ENCODE measurements around the gene ZYX. TPM values are rescaled to one million over a fixed set of nuclear protein-coding genes. Genes with fewer than 3 reads are reported as not detected.
A peak's percentile ranks its signal among the peaks of the same experiment; 100 is the strongest.
"Not testable (repeated sequence)": the region's sequence is repeated elsewhere in the genome, so short reads cannot be mapped to it uniquely, and the experiment has no call there.

ZYX gene
- total RNA-seq, 1 donor: 100 TPM

DNA sequence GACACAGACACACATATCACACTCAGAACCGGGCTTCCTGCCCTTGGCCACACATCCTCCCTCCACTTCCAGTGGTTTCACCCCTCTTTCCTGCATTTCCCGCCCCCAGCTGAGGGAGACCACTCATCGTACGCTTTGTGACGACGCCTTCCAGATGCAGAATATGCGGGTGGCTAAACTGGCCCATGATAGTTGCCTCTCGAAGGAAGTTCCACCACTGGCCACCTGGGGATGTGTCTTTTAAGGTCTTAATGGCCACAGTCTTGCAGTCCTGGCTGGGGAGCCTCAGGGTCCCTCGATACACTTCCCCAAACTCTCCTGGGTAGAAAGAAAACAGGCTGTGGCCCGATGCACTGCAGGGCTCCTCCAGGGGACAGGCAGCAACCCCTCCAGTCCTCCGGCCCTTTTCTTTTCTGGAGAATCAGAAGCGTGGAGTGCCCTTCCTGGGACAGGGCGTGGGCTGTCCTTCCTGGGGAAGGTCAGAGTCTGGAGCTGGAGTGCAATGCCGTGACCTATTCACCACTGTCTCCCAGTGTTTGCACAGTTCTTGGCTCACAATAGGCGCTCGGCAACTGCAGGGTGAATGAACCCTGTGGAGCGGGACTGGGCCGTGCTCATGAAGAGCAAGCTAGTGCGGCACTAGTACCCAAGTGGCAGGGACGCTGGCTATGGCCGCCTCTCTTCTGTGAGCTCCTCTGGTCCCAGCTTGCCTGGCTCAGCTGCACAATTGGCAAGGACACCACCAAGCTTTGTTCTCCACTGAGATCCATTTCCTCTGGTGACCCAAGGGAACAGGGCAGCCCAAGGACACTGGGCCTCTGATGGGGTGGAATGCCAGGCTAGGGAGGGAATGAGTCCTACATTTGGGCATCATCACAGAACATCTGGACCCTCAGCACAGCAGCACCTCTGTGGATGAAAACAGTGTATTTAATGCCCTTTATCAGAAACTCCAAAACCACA, 14.3 kb downstream of the ZYX start:
- DNase-seq (ENCODE audit: low read depth in 2 of 3, low spot score in 2 of 3): peak in 2 of 3 donors; percentile 64 to 84

DNA sequence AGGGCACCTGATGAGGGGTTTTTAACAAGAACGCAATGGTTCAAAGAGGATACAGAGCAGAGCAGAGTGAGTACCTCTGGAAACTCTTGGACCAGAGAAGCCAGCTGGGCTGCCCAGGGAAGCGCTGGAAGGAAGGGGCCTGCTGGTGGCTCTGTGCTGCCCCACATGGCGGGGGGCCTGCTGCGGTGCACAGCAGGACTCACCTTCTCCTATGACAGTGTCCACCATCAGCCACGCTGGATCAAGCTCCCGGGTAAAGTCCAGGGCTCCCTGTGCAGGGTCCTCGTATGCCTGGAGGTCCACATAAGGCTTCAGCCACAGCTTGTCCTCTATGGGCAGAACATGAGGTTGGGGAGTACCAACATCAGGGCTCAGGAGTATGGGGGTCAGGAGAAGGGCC, 15.0 kb downstream of the ZYX start:
- no peak for DNase-seq (ENCODE audit: low read depth in 2 of 3, low spot score in 2 of 3)

DNA sequence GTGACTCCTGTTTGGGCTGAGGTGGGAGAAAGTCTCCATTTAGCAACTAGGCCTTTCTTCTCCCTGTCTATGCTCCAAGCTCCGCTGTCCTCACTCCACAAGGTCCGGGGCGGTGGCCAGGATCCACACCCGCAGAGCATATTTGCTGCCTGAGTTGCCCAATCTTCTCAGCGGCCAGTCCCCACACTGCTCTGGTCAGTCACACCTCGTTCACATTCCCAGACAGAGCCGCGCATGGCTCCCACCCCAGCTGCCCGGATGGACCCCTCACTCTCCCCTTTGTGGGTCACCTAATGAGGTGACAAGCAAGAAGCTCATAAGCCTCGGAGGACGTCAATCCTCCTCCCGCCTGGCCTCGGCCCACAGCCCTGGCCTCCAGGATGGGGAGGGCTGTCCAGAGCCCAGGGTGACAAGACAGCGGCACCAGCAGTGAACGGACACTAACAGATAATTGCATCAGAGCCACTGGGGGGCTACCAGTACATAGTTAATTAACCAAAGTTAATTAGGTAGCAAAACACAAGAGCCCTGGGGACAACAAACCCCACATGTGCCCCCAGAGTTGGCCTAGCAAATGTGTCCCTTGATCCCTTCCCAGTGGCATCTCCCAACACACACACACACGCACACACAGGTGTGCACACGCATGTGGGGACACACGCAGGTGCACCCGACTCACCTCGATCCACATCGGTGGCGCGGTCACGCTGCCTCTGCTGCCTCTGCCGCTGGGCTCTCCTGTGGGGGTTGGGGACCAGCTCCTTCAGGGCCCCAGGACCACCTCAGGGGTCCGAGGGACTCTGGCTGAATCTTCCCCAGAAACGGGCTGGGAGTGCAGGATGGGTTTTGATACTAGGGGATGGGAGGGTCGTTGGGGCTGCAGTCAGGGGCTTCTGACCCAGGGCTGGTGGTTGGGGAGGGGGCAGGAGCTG, 15.7 kb downstream of the ZYX start:
- DNase-seq (ENCODE audit: low read depth in 2 of 3, low spot score in 2 of 3): no peak

DNA sequence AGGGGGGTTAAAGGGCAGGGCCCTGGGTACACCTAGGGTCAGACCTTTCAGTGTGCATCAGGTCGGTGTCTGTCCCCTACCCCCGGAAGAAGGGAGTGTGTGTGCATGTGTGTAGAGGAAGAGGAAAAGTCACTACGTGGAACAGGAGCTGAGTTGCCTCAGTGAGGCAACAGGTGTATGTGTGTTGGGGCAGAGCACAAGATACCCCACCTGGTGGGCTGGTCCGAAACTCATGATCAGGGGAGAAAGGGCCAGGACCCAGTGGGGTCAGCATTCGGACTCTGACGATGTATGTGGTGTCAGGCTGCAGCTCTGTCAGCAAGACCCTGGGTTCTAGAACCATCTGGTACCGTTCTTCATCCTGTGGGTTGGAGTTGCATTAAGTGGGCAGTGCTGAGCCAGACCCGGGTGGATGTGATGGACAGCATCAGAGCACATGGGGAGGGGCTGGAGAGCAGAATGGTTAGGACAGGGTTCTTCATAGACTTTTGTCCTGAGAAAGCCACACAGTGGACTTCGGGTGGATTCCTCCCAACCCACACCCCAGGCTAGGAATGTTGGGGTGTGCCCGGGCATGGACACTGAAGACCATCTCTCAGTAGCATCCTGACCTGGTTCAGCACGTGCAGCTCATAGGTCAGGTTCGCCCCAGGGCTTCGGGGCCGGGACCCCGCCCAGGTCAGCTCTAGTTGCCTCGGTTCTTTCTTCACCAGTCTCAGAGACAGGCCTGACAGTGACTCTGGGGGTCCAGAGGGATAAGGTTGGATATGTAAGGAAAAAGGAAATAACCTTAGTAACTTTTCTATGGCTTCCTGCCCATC, 16.8 kb downstream of the ZYX start:
- no peak for DNase-seq (ENCODE audit: low read depth in 2 of 3, low spot score in 2 of 3)

DNA sequence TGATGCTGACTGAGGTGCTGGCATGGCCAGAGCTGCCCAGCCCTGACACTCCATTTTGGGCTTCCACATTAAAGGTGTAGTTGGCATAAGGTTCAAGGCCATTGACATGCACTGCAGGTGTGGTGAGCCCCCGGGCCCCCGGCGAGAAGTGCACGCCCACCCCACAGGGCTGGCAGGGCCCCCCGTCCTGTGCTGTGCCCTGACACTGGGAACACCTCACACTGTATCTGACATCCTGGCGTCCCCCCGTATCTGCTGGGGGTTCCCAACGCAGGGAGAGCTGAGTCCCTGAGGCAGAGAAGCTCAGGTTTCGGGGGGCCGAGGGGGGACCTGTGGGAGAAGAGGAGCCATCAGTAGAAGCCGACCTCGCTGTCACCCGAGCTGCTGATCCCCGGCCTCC, 17.5 kb downstream of the ZYX start:
- DNase-seq (ENCODE audit: low read depth in 2 of 3, low spot score in 2 of 3): no peak

DNA sequence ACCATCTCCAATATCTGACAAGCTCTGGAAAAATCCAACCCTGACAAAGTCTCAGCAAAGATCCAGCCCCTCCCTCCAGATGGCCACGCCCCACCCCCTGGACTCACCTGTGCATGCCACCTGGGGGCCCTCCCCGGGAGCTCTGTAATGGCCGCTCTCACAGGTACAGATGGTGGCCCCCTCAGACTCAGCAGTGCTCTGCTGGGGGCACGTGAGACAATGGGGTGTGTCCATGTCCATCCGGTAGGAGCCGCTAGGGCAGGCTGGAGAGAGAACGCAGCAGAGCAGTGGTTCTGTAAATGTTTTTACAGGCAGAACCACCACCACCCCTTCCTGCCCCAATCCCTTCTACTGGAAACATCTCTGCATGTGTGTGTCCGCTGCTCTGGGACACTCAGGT, 18.0 kb downstream of the ZYX start:
- DNase-seq (ENCODE audit: low read depth in 2 of 3, low spot score in 2 of 3): no peak

DNA sequence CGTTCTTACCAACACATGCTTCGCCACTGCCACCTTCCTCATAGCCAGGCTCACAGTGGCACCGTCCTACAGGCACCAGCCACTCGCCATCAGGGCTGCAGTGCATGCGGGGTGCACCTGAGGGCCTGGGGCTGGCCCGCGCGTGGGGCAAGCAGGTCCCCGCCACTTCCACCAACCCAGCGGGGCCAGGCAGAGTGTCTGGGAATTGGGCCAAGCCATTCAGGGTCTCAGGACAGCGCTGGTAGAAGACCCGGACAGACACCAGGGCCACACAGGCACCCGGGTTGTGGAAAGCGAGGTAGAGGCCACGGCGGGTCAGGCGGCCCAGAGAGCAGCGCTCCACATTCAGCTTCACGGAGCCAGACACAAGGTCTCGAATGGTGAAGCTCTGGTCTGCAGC, 18.5 kb downstream of the ZYX start:
- DNase-seq (ENCODE audit: low read depth in 2 of 3, low spot score in 2 of 3): no peak

DNA sequence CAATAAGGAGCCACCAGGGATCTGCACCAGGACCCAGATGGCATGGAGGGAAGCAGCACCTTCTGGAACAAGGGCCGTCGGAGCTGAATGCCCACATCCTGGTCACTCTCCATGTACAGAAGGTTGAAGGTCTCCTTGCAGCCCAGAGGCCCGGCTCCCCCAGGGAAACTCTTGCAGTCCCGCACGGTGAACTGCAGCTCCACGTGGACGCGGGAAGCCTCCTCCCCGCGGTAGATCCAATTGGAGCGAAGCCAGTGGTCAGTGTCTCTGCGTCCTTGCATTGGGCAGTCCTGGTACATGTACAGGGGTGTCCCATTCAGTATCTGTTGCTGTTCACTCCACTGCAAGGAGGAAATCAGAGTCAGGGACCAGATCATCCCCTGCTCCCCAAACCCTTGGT, 20.1 kb downstream of the ZYX start:
- DNase-seq (ENCODE audit: low read depth in 2 of 3, low spot score in 2 of 3): no peak

DNA sequence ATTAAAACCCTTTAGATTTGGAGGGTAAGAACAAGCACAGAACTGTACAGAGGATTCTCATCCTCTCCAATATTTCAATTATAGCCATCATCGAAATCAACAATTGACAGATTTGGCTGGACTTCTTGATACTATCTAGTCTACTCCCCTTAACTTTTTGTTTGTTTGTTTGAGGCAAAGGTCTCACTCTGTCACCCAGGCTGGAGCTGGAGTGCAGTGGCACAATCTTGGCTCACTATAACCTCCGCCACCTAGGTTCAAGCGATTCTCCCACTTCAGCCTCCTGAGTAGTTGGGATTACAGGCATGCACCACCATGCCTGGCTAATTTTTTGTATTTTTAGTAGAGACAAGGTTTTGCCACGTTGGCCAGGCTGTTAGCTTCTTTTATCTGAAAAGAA, 21.1 kb downstream of the ZYX start:
- not testable (repeated sequence) for DNase-seq (ENCODE audit: low read depth in 2 of 3, low spot score in 2 of 3)

DNA sequence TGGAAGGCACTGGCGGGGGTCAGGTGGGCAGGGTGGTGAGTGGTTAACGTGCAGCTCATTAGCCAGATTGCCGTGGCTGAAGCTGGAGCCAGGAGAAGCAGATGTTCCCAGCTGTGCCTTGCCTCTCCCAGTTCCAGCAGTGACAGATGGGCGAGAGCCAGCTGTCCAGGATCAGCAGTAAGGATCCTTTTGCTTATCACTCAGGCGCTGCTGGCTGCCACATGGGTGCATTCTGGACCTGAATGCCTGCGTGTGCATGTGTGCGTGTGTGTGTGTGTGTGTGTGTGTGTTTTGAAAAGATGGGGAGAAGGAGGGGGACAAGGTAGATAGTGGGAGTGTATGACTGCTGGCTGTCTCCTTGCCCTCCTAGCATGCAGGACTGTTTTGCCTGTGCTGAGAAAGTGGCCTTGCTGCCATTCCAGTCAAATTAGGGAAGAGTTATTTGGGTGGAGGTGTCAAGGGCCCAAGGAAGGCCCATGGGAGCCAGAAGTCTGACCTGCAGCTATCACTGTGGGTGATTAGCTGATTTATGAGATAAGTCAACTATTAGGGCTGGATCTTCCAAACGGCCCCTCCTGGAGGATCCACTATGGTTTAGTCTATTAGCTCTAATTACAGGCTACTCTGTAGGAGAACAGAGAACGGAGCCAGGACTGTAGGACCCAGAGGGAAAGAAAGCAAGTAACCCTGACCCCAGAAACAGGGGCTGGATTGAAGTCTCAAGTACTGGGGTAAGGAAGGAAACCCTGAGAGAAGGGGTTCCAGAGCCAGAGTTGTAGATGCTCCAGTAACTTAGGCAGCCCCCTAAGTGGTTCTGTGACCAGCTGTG, 24.2 kb downstream of the ZYX start:
- DNase-seq (ENCODE audit: low read depth in 2 of 3, low spot score in 2 of 3): no peak

DNA sequence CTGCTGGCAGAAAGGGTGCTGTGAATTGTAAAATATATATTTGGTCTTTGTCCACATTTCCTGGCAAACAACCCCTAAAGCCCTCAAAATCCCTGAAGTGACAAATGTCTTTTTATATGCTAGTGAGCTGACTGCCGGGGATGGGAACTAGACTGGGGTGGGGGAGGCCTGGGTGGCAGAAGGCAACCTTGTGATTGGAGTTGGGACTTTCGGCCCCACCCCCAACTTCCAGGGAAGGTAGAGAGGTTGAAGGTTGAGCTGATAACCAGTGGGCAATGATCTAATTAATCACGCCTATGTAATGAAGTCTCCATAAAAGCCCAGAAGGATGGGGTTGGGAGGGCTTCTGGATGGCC, 24.8 kb downstream of the ZYX start:
- DNase-seq (ENCODE audit: low read depth in 2 of 3, low spot score in 2 of 3): no peak

DNA sequence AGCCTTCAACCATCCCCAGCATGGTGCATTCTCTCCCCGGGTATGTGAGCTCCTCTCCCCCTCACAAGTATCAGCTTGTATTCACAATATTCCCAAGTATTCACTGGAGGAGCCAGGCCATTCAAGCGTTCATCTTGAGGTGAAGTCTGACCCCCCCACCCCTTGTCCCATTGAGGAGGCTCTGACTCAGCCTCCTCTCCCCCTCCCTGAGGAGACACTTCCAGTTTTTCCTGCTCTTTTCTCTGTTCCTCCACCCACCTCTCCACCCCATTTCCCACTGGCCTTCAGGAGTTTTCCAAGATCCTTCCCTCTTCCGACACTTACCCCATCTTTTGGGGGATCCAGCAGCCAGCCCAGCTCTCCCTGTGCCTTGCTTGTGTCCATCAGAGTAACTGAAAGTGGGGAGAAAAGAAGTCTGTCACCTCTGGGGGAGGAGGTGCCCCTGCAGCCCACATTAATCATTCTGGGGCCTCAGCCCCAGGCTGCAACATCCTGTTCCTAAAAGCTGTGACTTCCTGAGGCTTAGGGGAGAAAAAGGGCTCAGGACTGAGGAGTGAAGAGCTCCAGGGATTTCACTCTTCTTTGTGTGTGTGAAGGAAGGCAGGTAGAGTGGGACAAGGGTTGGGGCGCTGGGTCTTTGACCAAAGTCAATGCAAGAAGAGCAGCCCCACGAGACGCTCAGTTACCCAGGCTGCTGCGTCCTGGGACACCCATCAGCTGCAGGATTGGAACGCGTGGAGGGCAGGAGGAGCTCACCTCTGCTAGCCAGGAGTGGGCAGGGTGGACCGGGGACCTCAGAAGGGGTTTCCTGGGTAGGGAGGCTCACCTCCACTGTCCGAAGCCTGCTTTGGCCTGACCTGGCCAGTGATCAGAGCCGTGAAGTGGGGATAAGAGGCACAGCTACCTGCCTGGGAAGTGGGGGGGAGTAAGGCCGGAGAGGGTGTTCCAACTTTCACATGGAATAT, 26.4 kb downstream of the ZYX start:
- DNase-seq (ENCODE audit: low read depth in 2 of 3, low spot score in 2 of 3): no peak

DNA sequence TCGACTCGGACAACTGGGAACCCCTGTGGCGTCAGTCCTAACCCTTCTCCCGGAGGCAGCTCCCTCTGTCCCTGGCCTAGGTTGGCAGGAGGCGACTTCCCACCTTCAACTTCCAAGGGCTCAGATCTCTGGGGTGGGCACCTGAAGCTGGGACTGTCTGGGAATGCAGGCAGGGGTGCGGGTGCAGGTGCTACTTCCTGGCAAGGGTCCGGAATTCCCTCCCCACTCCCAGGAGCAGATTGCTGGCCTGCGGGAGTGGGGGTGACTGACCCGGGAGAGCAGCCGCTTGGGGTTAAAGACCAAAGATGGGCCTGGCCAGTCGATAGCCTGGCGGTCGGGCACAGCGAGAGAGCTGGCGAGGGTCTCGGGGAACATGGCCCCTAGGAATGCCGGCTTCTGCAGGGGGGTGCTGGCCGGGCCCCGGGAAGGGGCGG, 27.1 kb downstream of the ZYX start:
- no peak for DNase-seq (ENCODE audit: low read depth in 2 of 3, low spot score in 2 of 3)

DNA sequence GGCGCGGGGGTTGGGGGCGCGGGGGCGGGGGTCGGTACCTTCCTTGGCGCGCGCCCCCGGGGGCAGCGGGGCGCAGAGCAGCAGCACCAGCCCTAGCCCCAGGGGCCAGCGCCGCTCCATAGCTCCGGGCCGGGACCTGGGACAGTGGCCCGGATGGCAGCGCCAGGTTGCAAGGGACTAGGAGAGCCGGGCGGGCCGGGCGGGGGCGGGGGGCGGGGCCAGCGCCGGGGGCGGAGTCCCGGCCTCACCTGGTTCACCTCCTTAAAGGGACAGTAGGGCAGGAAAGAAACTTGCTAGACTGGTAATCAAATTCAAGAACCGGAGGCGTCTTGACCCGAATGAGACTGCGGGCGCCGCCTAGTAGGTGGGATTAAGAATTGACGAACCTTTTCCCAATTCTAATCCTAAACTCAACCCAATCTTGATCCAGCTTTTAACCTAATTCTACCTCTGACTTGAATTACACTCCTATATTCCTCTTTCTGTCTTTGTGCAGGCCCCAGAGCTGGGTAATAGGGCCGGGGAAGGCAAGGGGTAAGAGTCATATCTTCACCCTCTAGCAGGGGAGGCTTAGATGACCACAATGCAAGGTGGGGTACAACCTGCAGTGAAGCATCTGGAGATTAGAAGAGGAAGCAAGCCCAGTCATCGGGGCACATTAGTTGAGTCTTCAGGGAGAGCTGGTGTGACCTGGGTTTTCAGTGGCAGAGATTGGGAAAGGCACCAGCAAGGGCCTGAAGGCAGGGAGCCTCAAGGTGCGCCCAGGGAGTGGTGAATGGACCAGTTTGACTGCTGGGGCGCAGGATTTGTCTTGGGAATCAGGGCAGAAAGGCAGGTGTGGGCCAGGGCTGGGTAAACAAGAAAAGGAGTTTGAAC, 27.8 kb downstream of the ZYX start, which contains the start of gene EPHA1:
TSS of gene EPHA1 (minus strand) at position 171 of the 876 bp plus-strand sequence. CDS start at position 120, 51 bp downstream.
- DNase-seq (ENCODE audit: low read depth in 2 of 3, low spot score in 2 of 3): peak in 2 of 3 donors; percentile 24 to 53

DNA sequence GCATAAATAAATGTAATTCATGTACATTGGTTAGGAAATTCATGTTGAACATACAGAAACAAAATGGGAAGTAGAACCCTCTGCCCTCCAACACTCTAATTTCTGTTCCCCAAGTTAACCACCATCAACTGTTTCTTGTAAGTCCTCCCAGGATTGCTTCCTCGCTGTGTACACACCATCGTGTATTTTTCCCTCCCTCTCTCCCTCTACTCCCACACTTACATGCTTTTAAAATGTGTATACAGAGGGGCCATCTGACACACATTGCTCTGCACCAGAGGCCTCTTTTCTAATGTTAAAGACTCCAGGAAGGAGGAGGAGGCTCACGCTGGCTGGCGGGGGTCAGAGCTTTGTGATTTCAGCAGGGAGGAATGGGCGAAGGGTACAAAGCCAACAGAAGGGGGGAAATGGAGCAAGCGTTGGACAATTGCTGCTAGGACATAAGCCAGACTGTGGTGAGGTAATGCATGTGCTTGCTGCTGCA, 29.4 kb downstream of the ZYX start:
- DNase-seq (ENCODE audit: low read depth in 2 of 3, low spot score in 2 of 3): no peak

DNA sequence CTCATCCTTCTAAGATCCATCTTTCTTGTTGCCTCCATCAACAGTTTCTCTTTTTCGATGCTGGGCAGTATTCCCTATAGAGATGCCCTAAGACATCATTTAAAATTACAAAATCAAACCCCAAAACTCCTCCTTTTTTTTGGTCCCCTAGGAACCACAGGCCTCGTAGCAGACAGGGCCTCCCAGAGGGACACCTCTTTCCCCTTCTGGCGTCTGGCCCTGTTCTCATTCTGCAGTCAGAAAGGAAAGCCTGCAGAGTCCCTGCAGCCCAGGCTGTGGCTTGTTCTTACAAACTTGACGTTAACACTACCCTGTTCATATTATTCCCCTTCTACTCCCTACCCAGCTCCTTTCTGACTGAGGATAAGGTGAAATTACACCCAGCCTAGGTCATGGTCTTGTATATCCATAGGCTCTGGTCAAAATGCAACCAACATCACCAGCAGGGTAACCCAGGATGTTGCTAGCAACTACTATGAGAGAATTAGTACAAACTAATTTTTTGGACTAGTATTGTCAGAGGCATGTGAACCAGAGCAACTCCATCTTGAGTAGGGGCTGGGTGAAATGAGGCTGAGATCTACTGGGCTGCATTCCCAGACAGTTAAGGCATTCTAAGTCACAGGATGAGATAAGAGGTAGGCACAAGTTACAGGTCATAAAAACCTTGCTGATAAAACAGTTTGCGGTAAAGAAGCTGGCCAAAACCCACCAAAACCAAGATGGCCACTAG, 31.0 kb downstream of the ZYX start:
- no peak for DNase-seq (ENCODE audit: low read depth in 2 of 3, low spot score in 2 of 3)

DNA sequence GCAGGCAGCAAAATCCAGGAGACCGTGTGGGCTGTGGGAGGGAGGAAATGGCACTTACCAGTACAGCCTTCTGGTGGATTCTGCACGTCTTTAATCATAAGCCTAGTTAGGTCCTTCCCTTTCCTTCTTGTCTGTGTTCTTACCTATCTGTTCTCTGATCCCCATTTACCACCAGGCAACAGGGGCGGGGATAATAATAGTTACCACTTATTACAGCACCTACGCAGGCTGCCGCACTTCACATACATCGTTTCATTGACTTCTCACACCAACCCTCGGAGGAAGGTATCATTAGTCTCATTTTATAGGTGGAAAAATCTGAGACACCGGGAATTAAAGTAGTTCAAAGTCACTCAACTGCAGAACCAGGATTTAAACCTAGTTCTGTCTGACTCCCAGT, 32.0 kb downstream of the ZYX start:
- DNase-seq (ENCODE audit: low read depth in 2 of 3, low spot score in 2 of 3): no peak

Measured in hematopoietic multipotent progenitor cell (in vitro differentiated cells).